Colon (tissue), 2 donors: ENCODE results near the gene SLC37A1.
"Not testable (repeated sequence)": the region's sequence is repeated elsewhere in the genome, so short reads cannot be mapped to it uniquely, and the experiment has no call there.

Experiments used
- FAIRE-seq: peaks from 2 replicates; lab custom pipeline; 2012; peaks lifted over from hg19 to GRCh38; lab: Jason Lieb, UNC
- donor health status: control.
- donor health status: control.

Gene SLC37A1

GRCh38 chr21:42619166-42619565 is 105.5 kb downstream of the SLC37A1 start:
- no peak for FAIRE-seq

DNA sequence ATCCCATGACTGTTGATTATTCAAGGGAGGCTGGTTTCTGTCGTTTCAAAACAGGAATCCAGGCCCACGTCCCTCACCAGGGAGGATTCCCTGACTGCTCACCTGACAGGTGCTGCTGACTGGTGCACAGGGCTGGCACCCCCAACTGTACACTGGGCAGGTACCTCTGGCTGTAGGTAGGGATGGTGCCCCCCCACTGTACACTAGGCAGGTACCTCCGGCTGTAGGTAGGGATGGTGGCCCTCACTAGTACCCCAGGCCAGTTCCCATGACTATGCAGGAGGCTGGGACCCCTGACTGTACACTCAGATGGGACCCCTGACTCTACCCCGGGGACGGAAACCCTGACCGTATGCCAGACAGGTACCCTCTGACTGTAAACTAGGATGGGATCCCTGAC is 106.2 kb downstream of the SLC37A1 start:
- FAIRE-seq, result no peak

DNA sequence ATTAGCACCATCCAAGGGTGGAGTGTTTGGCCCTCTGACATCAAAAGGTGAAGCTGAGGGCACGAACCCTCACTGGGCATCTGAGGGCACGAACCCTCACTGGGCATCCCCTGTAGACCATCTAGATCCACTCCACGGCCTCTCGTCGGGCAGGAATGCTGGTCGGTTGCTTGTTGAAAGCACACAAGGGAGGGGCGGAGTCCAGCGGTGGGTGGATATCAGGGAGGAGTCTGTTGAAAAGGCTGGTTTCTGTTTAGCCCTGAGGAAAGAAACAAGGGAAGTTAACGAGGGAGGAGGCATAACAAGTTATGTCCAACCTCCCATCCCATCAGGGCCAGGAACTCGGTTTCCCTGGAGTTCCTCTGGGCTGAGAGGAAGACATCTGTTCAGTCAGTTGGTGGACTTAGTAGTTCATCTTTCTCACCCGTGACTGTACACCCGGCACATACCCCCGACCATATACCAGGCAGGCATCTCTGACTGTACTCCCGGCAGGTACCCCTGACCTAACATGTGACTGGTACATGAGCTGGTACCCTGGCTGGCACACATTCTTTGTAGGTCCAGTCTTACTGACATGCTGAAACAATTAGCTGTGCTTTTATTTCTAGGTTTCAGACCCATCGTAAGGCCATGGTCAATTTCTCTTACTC is 107.6 kb downstream of the SLC37A1 start:
- FAIRE-seq, result no peak

GRCh38 chr21:42621819-42622177 is 108.1 kb downstream of the SLC37A1 start:
- no peak for FAIRE-seq

- FAIRE-seq, result no peak
Measured at GRCh38 chr21:42622284-42622683, 108.6 kb downstream of the SLC37A1 start.

DNA sequence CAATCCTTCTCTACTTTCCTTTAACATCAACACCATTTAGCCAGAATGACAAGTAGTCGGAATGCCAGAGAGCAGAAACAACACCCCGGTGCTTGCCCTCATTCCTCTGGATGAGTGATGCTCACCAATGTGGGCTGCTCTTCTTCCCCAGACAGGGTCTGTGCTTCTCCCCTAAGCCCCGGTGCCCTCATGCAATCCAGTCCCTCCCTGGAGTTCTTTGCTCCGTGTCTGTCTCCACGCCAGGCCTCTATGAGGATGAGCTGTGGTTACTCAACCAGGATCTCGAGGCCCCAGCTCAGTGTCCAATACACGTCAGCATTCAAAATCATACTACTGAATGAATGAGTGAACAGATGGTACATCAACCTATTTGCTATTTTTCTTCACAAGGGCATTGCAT is 110.0 kb downstream of the SLC37A1 start:
- no peak for FAIRE-seq

DNA sequence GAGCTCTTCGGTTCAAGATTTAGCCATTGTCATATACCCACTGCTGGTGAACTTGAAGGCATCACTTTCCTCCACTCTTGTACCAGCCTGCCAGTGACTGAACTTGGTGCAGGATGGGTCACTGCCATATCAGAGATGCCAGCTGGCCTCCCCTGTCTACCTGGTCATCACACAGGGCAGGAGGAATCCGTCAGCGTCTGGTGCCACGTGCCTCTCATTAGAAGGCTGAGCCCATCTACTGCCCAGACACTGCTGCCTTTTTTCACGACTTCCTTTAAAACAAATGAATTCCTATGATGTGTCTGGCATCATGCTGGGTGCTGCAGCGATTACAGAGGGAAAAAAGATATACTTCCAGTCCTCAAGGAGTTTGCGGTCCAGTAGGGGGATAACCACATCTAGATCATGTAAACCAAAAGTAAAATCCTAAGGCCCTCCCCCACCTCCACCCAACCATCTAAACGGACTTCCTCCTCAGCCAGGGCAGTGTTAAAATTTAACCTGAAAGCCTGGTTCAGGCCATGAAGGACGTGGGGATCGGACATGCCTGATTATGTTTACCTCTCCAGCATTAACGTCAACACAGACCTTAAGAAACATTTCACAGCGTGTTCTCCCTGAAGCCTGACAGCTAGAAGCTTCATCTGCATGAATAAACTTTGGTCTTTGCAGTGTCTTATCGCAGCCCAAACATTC is 110.6 kb downstream of the SLC37A1 start:
- FAIRE-seq, result no peak

DNA sequence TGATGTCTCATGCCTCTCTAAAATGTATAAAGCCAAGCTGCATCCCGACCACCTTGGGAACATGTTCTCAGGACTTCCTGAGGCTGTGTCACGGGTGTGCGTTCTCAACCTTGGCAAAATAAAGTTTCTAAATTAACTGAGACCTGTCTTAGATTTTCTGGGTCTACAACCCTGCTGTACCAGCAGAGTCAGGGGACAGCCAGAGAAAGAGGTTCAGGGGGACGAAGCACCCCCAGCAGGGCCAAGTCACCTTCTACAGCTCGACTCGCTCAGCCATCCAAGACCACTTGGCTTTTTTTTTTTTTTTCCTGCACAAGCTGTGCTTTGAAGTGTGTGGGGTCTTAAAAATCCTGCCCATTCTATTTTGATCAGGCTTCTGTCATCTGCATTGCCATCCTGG is 111.3 kb downstream of the SLC37A1 start:
- no peak for FAIRE-seq

GRCh38 chr21:42626171-42626570 is 112.5 kb downstream of the SLC37A1 start:
- FAIRE-seq, result no peak

DNA sequence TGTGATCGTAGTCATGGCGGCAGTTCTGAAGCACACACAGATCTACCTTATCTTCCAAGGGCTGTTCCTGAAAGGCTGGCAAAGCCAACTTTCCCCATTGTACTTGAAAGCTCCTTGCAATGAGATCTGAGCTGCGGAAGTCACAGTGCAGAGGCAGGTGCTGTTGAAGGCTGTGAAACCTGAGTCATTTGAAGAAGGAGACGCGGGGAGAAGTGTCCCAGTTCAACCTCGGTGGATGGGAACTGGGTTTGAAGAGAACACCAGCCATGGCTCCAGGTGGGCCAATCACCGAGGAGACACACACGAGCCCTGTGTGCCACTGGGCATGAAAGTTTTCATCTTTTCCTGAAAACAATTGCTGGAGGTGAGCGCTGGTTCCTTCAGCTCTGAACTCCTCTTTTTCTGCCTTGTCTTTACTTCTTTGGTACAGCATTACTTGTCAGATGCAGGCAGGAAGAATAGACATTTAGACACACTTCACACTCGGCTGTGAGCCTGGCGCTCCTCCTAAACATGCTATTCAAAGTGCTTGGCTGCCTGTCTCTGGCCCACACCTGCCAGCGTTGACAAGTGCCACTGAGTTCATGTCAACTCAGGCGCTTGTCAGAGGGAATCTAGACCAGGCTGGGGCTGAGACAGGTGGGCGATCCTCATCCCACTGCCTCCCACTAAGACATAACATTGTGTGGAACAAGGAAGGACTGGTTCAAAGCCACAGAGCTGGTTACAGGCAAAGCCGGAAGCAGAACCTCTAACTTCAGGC is 114.1 kb downstream of the SLC37A1 start:
- FAIRE-seq, result no peak

DNA sequence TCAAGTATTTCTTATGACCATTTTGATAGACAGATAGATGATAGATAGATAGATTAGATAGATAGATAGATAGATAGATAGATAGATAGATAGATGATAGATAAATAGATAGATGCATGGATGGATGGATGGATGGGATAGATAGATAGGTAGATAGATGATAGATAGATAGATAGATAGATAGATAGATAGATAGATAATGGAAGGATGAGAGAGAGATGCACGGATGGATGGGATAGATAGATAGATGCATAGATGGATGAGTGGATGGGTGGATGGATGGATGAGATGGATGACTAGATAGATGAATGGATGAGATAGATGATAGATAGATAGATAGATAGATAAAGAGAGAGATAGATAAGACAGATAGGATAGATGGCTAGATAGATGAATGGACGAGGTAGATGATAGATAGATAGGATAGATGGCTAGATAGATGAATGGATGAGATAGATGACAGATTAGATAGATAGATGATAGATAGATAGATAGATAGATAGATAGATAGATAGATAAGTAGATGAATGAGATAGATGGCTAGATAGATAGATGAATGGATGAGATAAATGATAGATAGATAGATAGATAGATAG is 114.9 kb downstream of the SLC37A1 start:
- not testable (repeated sequence) for FAIRE-seq

DNA sequence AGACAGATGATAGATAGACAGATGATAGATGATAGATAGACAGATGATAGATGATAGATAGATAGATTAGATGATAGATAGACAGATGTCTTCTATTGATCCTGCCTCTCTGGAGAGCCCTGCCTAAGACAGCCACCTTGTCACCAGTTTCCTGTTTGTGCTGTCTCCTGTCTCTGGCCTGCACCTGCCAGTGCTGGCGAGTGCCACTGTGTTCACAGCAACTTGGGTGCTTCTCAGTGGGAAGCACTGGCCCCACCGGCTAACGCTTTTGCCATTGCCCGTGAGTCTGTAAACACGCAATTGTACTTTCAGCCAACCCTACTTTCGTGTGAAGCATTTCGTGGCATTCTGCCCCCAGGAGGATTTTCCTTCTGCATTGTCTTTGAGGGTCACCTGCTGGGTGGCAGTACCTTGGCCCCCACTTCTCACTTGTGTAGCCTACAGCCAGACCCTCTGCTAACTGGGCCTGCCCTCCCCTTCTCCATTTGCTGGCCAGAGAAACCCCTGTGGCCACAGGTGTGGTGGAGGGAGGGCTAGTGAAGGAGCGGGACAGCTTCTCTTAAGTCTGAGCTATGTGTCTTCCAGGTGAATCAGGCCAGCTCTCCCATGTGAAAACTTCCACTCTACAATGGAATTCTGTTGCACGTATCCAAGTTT is 116.4 kb downstream of the SLC37A1 start:
- FAIRE-seq, result no peak

DNA sequence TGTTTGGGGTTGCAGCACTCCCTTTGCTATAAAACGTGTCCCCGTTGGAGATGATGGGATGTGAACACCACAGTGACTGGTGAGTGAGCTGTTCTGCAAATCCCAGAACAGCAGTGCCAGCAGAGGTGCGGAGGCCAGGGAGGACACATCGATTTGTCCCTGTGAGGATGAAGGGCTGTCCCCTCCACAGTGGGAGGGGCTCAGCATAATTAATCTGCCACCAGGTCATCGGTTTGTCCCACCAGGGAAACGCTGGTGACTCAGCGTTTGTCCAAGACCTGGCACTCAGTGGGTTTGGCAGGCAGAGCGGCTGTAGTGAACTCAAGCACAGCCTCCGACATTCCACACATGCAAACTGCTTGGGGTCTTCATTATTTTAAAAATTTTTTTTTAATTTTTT is 117.0 kb downstream of the SLC37A1 start:
- no peak for FAIRE-seq
